ENCODE data around the gene PFKP.
A peak's percentile ranks its signal among the peaks of the same experiment; 100 is the strongest.

The PFKP gene

GRCh38 chr10:3119796-3120459 lies 52.6 kb downstream of the PFKP start:
- DNase-seq = no peak

DNA sequence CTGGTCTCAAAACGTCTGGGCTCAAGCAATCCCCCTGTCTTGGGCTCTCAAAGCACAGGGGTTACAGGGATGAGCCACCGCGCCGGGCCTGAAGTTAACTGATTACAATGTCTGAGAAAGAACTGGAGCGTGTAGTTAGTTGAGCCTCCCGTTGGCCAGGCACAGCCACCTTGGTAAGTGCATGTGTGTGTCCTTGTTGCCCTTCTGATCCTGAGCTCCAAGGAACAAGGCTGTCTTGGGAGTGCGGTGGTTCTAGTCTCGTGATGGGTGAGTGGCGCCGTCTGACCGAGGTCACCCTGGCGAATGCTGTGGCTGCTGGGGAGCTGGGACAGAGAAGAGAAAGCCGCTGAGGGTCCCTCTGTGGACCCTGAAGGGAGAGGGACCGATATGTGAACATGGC lies 54.7 kb downstream of the PFKP start:
- no peak for DNase-seq

DNA sequence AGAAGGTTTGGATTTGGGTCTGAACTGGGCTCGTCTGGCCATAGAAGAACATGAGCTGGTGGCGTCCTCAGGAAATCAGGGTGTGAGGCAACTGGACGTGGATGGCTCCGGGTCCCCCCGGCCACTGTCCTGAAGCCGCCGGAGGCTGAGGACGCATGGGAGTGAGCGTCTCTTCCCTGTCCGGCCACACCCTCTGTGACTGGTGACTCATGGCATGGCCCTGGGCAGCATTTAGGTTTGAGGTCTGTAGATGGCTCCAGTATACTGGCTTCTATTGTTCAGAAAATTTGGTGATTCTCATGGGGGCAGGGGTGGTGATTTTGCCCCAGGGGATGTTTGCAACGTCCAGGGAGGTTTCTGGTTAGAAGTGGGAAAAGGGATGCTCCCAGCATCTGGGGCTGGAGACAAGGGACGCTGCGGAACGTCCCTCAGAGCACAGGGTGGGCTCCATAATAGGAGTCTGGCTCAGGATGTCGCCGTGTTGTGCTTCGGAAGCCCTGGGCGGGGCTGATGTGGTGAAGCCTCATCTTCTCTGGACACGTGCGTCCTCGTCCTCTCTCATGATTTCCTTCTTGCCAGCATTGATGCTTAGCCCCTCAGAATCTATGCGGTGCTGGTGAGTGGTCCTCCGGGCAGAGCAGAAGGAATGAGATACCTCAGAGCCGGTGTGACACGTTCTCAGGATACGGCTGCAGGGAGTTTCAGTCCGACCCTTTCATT lies 55.3 kb downstream of the PFKP start:
- no peak for DNase-seq

GRCh38 chr10:3123571-3124411 lies 56.4 kb downstream of the PFKP start:
- no peak for DNase-seq

GRCh38 chr10:3124412-3125175 lies 57.2 kb downstream of the PFKP start:
- no peak for DNase-seq

DNA sequence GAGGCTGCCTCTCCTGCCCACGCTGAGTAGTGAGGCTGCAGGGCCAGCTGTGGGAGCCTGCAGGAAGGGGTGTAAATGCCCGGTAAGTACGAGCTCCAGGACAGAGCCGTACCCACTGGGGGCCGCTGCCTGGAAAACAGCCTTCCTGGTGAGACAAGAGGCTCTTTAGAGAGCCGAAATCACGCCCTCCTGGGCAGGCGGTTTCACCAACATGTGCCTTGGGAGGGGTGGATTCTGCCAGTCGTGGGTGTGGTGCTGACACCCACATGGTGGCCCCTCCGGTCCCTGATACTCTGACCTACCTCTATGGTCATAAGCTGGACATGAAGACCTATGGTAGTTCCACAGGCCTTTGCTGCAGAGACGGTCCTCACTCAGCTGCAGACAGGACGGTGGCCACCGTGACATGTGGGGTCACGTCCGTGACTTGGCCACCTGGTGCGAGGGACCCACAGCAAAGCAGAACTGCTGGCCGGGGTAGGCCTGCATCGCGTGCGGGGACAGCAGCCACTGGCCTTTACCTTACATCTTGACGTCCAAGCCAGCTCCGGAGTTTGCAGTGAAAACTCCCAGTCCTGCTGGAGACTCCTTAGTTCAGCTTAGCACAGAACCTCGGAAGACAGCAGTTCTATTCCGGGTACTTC lies 58.3 kb downstream of the PFKP start:
- no peak for DNase-seq

DNA sequence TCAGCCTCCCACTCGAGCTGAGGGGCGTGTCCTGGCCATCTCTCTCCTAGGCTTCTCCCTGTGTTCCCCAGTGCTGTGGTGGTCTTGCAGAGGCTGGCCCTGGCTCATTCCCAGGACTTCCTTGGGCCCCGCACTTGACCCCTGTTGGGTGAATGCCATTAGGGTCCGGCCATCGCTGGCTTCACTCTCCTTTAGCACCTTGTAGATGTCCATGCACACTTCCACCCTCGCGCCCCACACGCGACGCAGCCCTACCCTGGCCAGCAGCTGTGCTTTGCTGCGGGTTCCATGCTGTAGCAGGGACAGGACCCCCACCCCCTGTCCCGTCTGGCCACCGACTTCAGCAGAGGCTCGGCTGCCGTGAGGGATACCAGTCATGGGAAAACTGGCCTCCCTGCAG lies 58.9 kb downstream of the PFKP start:
- DNase-seq = no peak

- DNase-seq = peak; percentile 97
These were observed 59.5 kb downstream of the PFKP start for GRCh38 chr10:3126741-3127346.

- no peak for DNase-seq
These were observed 60.6 kb downstream of the PFKP start for GRCh38 chr10:3127921-3128320.

GRCh38 chr10:3128379-3129130 lies 61.2 kb downstream of the PFKP start:
- no peak for DNase-seq

DNA sequence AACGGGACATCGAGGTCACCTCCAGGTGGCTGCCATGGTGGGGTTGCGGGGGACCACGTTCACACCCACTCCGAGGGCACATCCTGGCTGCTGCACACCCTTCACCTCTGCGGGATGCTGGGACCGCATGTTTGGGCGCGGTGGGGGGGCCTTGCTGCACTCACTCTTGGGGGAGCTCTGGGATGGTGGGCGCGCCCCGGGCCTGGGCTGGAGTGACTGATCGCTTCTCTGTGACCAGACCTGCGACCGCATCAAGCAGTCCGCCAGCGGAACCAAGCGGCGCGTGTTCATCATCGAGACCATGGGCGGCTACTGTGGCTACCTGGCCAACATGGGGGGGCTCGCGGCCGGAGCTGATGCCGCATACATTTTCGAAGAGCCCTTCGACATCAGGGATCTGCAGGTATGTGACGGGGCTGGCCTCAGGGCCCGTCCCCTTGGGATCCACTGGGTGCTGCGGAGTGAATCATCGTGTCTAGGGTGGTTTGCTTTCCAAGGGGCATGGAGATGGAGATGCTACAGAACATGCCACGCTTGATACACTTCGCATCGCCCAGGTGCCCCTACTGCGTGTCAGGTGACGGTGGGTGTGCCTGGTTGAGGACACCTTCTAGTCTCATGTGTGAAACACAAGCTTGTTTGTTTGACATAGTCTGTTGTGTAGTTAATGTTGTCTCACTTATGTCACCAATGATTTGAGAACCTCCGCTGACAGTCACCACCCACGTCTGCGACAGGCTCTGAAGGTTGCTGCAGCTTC lies 62.4 kb downstream of the PFKP start:
- no peak for DNase-seq

DNA sequence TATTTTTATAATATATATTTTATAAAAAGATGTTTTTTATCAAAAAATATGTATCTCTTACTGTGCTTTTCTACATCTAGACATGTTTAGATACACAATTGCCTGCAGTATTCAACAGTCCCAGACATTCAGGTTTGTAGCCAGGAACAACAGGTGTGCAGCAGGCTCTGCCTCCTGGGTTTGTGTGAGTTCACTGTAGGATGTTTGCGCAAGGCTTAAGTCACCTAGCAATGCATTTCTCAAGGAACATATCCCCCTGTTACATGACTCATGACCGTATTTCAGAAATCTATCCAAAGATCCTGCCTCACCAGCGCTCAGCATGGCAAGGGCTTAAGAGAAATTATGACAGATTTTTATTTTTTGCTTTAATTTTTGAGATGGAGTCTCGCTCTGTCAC lies 63.8 kb downstream of the PFKP start:
- DNase-seq = no peak

DNA sequence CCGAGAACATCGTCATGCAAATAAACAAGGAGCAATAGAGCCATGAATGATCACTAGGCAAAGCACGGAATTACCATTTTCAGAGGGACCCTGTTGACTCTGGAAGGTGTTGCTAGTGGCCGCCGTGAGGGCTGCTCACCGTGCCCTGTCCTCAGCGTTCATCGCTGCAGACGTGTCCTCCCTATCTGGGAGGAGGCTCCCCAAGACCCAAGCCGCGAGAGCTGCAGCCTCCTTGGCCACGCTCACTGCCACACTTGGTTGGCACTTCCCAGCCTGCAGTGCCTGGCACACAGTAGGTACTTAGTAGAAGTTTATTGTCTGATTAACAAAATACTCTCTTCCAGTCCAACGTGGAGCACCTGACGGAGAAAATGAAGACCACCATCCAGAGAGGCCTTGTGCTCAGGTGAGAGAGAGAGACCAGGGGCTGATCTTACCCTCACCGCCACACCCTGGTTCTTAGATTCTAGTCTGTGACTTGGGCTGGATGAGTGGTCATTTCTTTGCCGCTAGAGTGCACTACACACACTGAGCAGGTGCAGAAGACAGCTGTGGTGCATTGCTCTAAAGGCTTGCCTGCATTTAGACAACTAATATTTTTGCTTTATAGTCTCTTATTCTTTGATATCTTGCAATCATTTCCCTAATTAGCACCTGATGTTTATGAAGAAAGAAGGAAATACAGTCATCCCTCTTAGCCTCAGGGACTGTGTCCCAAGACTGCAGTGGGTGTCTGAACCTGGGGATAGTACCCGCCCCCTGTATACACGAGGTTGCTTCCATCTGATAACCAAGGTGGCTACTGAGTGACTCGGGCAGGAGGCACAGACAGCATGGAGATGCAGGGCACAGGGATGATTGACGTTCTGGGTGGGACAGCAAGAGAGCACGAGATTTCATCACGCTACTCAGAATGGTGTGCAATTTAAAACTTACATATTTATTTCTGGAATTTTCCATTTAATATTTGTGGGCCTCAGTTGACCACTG lies 65.0 kb downstream of the PFKP start:
- no peak for DNase-seq

DNA sequence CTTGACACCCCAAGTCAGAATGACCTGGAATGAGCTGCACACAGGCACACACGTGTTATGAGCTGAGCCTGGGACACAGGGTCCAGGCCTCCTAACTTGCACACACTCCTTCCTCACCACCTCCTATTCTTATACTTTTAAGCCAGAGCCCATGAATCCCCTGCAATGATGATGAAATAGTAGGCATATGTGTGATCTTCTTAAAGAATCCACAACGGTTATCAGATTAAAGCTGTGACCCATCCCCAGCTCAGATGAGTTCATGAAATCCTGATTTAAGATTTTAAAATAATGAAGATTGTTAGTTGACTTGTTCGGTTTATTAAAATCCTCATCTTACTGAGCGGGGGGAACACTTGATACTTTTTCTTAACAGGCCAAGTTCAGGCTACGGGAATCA lies 66.6 kb downstream of the PFKP start:
- DNase-seq = no peak

DNA sequence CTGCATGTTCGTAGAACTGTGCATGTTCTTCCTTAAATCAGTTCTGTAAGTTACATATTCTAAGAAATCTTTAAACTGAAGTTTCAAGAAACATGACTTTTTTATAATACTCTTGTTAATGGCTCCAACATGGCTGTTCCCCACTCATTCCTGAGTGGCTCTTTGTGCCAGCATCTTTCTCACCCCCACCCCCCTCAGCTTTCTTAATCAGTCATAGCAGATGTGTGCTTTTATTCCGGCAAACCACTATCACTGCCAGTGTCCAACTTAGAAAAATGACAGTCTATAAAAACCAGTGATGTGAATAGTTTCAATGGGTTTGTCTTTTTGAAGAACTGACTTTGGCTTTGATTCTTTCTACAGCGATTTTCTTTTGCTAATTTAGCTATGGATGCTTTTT lies 67.7 kb downstream of the PFKP start:
- no peak for DNase-seq

DNA sequence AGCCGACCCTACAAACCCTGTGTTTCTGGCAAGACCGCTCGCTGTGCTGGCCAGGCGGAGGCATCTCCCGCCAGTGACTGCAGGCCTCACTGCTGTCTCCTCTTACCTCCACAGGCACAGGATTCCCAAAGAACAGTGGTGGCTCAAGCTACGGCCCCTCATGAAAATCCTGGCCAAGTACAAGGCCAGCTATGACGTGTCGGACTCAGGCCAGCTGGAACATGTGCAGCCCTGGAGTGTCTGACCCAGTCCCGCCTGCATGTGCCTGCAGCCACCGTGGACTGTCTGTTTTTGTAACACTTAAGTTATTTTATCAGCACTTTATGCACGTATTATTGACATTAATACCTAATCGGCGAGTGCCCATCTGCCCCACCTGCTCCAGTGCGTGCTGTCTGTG lies 69.0 kb downstream of the PFKP start:
- DNase-seq = no peak

DNA sequence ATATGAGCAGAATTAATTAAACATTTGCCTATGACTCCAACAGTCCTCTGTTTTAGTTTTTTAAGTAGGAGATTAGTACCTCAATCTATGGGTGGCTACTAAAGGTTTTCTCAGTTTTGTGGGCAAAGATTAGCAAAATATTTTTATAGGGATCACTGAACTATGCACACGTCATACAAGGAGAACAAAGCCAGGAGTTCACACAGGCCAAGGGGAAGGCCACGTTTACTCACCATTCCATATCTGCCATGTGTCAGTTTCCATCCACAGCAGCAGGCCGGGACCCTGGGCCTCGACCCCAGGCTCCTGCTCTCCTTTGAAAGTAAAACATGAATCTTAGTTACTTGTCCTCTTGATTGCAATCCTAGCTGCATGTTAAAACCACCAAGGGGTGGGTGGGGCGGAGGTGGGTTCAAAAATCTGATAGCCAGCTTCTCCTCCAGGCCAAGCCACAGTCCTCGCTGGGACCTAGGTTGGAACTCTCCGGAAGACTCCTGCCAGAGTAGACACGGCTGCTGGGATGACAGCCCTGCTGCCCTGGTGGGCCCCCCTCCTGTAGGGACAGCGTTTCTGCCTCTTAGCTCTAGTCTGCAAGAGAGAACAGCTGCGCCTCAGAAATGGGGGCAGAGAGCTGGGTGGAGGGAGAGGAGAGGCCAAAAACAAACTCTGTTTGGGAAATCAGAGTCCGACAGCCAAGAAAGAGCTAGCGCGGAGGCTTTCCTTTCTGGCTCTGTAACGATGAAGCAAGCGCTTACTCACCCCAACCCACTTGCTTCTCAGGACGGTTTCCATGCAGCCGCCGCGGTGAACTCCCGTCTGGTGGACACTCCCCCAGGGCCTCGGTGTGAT lies 69.6 kb downstream of the PFKP start:
- DNase-seq = no peak

Data from NCI-H2171 treated with DMSO at 0.1 percent for 48 hours (cell line).